ENCODE data around the gene ERBB4. TPM values are rescaled to one million over a fixed set of nuclear protein-coding genes. Genes with fewer than 3 reads are reported as not detected.

ERBB4 gene
- total and polyA plus RNA-seq, 10 of the 15 experiments (the other 5 are each of a cell fraction or from before 2014, with no cell fraction given) = under 0.01 to 0.23 (median 0.01) TPM; not detected in 4

DNA sequence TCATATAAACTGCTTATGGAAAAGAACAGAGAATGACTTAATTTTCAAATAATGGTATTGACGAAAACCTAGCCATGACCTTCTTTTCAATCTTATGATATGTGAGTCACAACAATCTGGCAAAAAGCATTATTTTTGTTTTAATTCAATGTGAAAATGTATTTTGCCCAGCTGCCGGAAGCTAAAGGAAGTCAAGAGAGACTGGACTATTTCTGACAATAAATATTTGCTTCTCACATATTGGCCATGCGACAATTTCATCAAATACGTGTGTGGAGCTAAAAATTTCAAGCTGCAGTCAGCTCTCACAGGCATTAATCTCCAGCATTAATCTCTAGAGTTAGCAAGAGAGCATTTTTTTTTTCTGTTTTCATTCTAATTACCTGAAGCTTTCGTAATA is 1101.2 kb downstream of the ERBB4 start (continued):
- TF ChIP-seq IKZF1 (conservative IDR thresholded peaks at IDR 0.05) = no peak

DNA sequence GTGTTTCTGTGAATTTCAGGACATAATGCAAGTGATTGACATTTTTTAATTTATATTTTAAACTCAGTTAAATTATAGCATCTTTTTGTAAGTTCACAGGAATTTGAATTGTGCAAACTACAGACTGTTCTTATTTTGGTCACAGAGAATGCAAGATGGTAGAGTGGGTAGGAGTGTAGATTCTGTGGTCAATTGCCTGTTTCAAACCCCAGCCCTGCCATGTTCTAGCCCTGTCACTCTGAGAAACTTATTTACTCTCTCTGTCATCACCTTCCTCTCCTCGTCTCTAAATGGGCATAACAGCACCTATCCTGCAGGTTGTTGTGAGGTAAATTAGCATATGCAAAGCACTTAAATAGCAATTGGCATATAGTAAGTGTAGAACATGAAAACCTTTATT is 1102.4 kb downstream of the ERBB4 start:
- no peak overlapping the region for H3K4me2 ChIP-seq (ENCODE audit: control insufficient read depth, insufficient read depth)
- intact Hi-C loops (cut with micrococcal nuclease; ENCODE audit: unreplicated experiment) = no loop called here
- no peak overlapping the region for H3K27ac ChIP-seq (ENCODE audit: control insufficient read depth, insufficient read depth)
- ChIA-PET SMC1A (ENCODE audit: uncharacterized antibody, unreplicated experiment) (no interaction called here), RAD21 (ENCODE audit: unreplicated experiment) (no interaction called here), POLR2A (no interaction called here), CTCF (interaction anchor here (4.6 kb wide), 1 partner anchor 19 kb away, joined by 22 read pairs; no protein-coding TSS in a partner anchor)
- no peak overlapping the region for H3K9ac ChIP-seq (ENCODE audit: control insufficient read depth, insufficient read depth, low read length)
- FAIRE-seq (no peak), ATAC-seq (no peak), DNase-seq (ENCODE audit: low read depth, low spot score) (no peak)
- no peaks in the 10 kb centered on the region for H3K9me3 ChIP-seq (replicated peaks; ENCODE audit: control insufficient read depth, insufficient read depth, low read length)
- WGBS (ENCODE audit: insufficient coverage, insufficient replicate concordance, low lambda C conversion rate, missing lambda C conversion rate) = 0% methylated on average over 1 of the region's 1 CpG
- no TSS peak for BruUV-seq (replicated peaks)
- in situ Hi-C loops (cut with MboI) = no loop called here
- no peak for TF ChIP-seq ZNF274 (IDR thresholded peaks at IDR 0.05; ENCODE audit: insufficient read depth, insufficient read length)
- TF ChIP-seq, protein P1, sequence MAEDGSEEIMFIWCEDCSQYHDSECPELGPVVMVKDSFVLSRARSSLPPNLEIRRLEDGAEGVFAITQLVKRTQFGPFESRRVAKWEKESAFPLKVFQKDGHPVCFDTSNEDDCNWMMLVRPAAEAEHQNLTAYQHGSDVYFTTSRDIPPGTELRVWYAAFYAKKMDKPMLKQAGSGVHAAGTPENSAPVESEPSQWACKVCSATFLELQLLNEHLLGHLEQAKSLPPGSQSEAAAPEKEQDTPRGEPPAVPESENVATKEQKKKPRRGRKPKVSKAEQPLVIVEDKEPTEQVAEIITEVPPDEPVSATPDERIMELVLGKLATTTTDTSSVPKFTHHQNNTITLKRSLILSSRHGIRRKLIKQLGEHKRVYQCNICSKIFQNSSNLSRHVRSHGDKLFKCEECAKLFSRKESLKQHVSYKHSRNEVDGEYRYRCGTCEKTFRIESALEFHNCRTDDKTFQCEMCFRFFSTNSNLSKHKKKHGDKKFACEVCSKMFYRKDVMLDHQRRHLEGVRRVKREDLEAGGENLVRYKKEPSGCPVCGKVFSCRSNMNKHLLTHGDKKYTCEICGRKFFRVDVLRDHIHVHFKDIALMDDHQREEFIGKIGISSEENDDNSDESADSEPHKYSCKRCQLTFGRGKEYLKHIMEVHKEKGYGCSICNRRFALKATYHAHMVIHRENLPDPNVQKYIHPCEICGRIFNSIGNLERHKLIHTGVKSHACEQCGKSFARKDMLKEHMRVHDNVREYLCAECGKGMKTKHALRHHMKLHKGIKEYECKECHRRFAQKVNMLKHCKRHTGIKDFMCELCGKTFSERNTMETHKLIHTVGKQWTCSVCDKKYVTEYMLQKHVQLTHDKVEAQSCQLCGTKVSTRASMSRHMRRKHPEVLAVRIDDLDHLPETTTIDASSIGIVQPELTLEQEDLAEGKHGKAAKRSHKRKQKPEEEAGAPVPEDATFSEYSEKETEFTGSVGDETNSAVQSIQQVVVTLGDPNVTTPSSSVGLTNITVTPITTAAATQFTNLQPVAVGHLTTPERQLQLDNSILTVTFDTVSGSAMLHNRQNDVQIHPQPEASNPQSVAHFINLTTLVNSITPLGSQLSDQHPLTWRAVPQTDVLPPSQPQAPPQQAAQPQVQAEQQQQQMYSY (CRISPR knock-in tag; IDR thresholded peaks at IDR 0.05) = no peak
- H3K4me3 ChIP-seq = no peak overlapping the region
- no peaks in the 10 kb centered on the region for H3K79me2 ChIP-seq (ENCODE audit: control insufficient read depth, insufficient read depth, low read length)
- no peaks in the 10 kb centered on the region for H3K4me1 ChIP-seq (ENCODE audit: control insufficient read depth, insufficient read depth, low read length)
- no peaks in the 10 kb centered on the region for H3K36me3 ChIP-seq (ENCODE audit: control insufficient read depth in 2 of 2, insufficient read depth in 2 of 2, low read length in 1 of 2)
- H3K27me3 ChIP-seq (replicated peaks in 1 of 2; ENCODE audit: control insufficient read depth in 2 of 2, insufficient read depth in 2 of 2, low read length in 1 of 2) = no peaks in the 10 kb centered on the region
- no peak overlapping the region for H2AFZ ChIP-seq (ENCODE audit: control insufficient read depth, low read depth, low read length)
- H4K20me1 ChIP-seq (ENCODE audit: control insufficient read depth, insufficient read depth) = no peaks in the 10 kb centered on the region
